ENCODE data around the gene LRMDA. TPM values are rescaled to one million over a fixed set of nuclear protein-coding genes. Genes with fewer than 3 reads are reported as not detected.

Gene LRMDA
- total and polyA plus RNA-seq, 2 of the 4 experiments (the other 2 are of a cell fraction) = 0.07 TPM; not detected in 1

DNA sequence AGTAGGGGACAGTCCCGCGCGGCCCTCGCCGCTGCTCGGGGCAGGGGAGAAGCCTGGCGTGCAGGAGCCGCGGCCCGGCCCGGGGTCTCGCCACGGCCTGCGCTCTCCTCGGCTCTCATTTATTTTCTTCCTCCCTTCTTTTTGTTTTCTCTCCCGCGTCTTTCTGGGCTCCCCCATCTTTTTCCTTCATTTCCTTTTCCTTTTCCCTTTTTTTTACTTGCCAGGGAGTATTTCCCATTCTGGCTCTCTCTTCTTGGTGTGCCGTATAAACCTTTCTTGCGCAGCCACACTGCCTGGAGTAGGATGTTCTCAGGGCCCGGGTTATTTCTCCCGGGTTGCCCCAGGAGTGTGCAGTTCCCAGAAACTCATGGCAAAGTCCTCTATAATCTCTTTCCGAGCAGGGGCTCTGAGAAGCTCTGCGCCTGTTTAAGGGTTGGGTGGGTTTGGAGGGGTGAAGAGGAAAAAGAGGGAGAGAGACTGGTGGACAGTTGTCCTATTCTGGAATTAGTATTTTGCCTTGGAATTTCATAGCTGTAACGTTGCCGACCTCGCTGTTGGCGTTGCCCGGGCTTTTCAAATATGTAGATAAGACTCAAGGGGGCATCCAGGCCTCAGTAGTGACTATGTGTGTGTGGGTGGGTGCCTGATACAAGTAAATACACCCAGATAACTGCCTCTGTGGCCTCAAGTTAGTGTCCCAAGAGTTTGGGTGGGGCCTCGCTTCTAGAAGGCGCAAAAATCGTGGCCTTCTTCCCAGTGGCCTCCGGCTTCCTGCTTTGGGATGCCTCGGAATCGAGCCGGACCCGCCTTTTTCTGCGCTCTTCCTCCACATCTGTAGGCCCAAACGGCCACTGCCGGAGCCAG, 25.6 kb upstream of the LRMDA start:
- Histone ChIP-seq H3K27ac (ENCODE audit: insufficient read depth, low read length) (no peak overlapping the region), H3K9me1 (ENCODE audit: insufficient read depth, low read length) (no peaks in the 10 kb centered on the region), H3K36me3 (ENCODE audit: control insufficient read depth, insufficient read depth, low read length) (0 out of 2 replicates have a peak, but pooled peaks cover 1% of the 10 kb centered on the region), H4K5ac (ENCODE audit: low read depth, low read length) (no peak overlapping the region), H3K18ac (ENCODE audit: low read depth, low read length) (no peak overlapping the region), H3K23ac (ENCODE audit: low read depth, low read length) (no peak overlapping the region), H2AK5ac (ENCODE audit: low read depth, low read length) (no peak overlapping the region), H3K56ac (ENCODE audit: extremely low read depth, insufficient read depth, low read length) (no peak overlapping the region), H3K4me3 (ENCODE audit: insufficient read depth, low read depth, low read length) (no peak overlapping the region), H3K14ac (replicated peaks; ENCODE audit: low read depth, low read length) (no peak overlapping the region), H3K79me1 (ENCODE audit: low read depth in 1 of 2, low read length in 2 of 2) (no peaks in the 10 kb centered on the region; a peak in 1 of 4 replicates), H2AFZ (replicated peaks; ENCODE audit: low read length, poor library complexity) (peak overlapping the region; percentile 47), H3K9me3 (ENCODE audit: control insufficient read depth, insufficient read depth, low read length) (no peaks in the 10 kb centered on the region), H2BK120ac (ENCODE audit: low read depth, low read length) (no peak overlapping the region), H3K27me3 (ENCODE audit: control insufficient read depth, insufficient read depth, low read length) (peaks cover 10% of the 10 kb centered on the region; the same call in 1 of the 2 replicates), H4K20me1 (ENCODE audit: insufficient read depth, low read length) (peaks cover 3% of the 10 kb centered on the region; the same call in 1 of the 2 replicates), H4K91ac (ENCODE audit: insufficient read depth, low read depth, low read length) (no peak overlapping the region; the same call in 1 of the 2 replicates), H4K8ac (ENCODE audit: low read depth in 2 of 2, low read length in 2 of 2) (no peak overlapping the region), H3K4me1 (ENCODE audit: control insufficient read depth, insufficient read depth, low read length) (peaks cover 2% of the 10 kb centered on the region; the same call in 1 of the 2 replicates), H2BK5ac (ENCODE audit: low read depth, low read length, poor library complexity, severe bottlenecking) (no peak overlapping the region), H2AK9ac (replicated peaks; ENCODE audit: low read depth, low read length, poor library complexity) (no peak overlapping the region), H3K4me2 (ENCODE audit: low read depth, low read length) (no peak overlapping the region), H2BK20ac (ENCODE audit: low read depth, low read length) (no peak overlapping the region), H3K4ac (ENCODE audit: low read depth, low read length) (no peak overlapping the region), H2BK15ac (ENCODE audit: low read depth, low read length) (no peak overlapping the region), H3K9ac (ENCODE audit: low read depth, low read length) (no peak overlapping the region)
- ATAC-seq (ENCODE audit: low read depth) = no peak
- WGBS, 2 experiments (ENCODE audit: extremely low coverage in 2 of 2, insufficient read length in 1 of 2) = 46% methylated on average over 16 of the region's 39 CpGs; no CpG with 5 or more reads in 1 of the 2 experiments
- intact Hi-C loops (cut with micrococcal nuclease) = loop anchor here (10.0 kb wide), 1 partner anchor 1029 kb away; no protein-coding TSS in a partner anchor
- dilution Hi-C loops (cut with HindIII; ENCODE audit: low sequenced_read_pairs, unreplicated experiment) = no loop called here
- in situ Hi-C loops (cut with MboI; ENCODE audit: low sequenced_read_pairs) = loop anchor here (10.0 to 25.0 kb wide), 4 partner anchors 631 to 1581 kb away; no protein-coding TSS in a partner anchor
- no peak for DNase-seq
- ChIA-PET CTCF (no interaction called here), POLR2A (ENCODE audit: unreplicated experiment) (interaction anchor here (0.6 kb wide), 1 partner anchor 1676 kb away, joined by 4 read pairs; no protein-coding TSS in a partner anchor)
- no TSS peak for BruUV-seq (replicated peaks)
- TF ChIP-seq POLR2A (IDR thresholded peaks at IDR 0.05; ENCODE audit: low read depth, low read length) (no peak), FOS (IDR thresholded peaks at IDR 0.05; ENCODE audit: low read depth, low read length) (no peak), MXI1 (IDR thresholded peaks at IDR 0.05; ENCODE audit: borderline replicate concordance, low read depth, low read length) (no peak), CHD1 (IDR thresholded peaks at IDR 0.05; ENCODE audit: low read depth, low read length) (no peak), SMC3 (IDR thresholded peaks at IDR 0.05; ENCODE audit: low read depth, low read length) (no peak), BHLHE40 (IDR thresholded peaks at IDR 0.05; ENCODE audit: low read depth, low read length) (no peak), RAD21 (IDR thresholded peaks at IDR 0.05; ENCODE audit: low read length) (no peak), NFE2L2 (IDR thresholded peaks at IDR 0.05; ENCODE audit: low read depth, low read length) (no peak), RFX5 (IDR thresholded peaks at IDR 0.05; ENCODE audit: low read depth, low read length) (no peak), MAFK (IDR thresholded peaks at IDR 0.05; ENCODE audit: low read depth, low read length) (no peak), MAZ (IDR thresholded peaks at IDR 0.05; ENCODE audit: borderline replicate concordance, low read depth, low read length) (no peak), CEBPB (IDR thresholded peaks at IDR 0.05; ENCODE audit: low read depth, low read length) (no peak)
- TF ChIP-seq, protein P1, sequence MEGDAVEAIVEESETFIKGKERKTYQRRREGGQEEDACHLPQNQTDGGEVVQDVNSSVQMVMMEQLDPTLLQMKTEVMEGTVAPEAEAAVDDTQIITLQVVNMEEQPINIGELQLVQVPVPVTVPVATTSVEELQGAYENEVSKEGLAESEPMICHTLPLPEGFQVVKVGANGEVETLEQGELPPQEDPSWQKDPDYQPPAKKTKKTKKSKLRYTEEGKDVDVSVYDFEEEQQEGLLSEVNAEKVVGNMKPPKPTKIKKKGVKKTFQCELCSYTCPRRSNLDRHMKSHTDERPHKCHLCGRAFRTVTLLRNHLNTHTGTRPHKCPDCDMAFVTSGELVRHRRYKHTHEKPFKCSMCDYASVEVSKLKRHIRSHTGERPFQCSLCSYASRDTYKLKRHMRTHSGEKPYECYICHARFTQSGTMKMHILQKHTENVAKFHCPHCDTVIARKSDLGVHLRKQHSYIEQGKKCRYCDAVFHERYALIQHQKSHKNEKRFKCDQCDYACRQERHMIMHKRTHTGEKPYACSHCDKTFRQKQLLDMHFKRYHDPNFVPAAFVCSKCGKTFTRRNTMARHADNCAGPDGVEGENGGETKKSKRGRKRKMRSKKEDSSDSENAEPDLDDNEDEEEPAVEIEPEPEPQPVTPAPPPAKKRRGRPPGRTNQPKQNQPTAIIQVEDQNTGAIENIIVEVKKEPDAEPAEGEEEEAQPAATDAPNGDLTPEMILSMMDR (conservative IDR thresholded peaks at IDR 0.05; ENCODE audit: low read depth, low read length) = no peak
- TF ChIP-seq, protein P2, sequence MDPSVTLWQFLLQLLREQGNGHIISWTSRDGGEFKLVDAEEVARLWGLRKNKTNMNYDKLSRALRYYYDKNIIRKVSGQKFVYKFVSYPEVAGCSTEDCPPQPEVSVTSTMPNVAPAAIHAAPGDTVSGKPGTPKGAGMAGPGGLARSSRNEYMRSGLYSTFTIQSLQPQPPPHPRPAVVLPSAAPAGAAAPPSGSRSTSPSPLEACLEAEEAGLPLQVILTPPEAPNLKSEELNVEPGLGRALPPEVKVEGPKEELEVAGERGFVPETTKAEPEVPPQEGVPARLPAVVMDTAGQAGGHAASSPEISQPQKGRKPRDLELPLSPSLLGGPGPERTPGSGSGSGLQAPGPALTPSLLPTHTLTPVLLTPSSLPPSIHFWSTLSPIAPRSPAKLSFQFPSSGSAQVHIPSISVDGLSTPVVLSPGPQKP (IDR thresholded peaks at IDR 0.05; ENCODE audit: borderline replicate concordance, low read depth, low read length) = no peak

Measured in IMR-90 (cell line).